ENCODE measurements around the gene LRRC32. TPM values are rescaled to one million over a fixed set of nuclear protein-coding genes. Genes with fewer than 3 reads are reported as not detected.
A peak's percentile ranks its signal among the peaks of the same experiment; 100 is the strongest.

The LRRC32 gene
- total RNA-seq = 25.8 and 27.8 TPM in 2 replicates

DNA sequence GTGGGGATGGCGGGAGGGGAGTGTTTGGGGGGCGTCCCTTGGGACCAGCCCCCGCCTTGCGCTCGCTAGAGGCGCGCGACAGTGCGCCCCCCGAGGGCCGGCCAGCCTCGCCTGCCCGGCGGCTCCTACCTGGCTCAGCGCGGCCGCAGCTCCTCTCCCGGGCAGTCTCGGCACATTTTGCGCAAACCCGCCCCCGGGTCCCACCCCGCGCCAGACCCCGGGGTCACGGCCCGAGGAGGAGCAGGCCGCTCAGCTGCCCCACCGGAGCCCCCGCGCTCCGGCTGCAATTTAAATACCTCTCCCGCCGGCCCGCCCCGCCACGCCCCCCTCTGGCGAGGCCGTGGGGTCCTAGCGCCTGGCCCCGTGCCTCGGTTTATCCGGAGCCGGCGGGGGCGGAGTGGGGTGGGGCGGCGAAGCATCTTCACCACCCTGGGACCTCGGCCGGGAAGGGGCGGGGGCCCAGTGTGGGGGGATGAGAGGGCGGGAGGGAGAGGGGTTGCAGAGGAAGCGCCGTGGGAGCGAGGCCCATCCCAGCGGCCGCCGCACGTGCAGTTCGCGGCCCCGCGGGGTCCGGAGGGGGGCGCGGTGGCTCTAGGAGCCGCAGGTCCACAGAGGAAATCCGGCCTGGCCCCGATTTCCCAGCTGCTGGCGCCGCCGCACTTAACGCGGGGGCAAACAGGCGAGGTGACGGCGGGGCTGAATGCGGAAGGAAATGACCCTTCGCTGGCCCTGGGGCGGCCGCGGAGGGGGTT is at the start of gene LRRC32:
LRRC32 (minus strand) TSS at position 263 of the 752 bp plus-strand sequence. CDS start 4,793 bp downstream, outside the sequence.
- Mint-ChIP-seq H3K9me3 (no peaks in the 10 kb centered on the region), H3K4me1 (peaks cover 89% of the 10 kb centered on the region), H3K4me3 (peak within 1 kb of the TSS; percentile 86), H3K36me3 (ENCODE audit: low read depth) (peaks cover 4% of the 10 kb centered on the region), H3K27ac (peak within 1 kb of the TSS; percentile 76), H3K27me3 (peaks cover 24% of the 10 kb centered on the region)
- ChIA-PET CTCF (interaction anchor here (1.0 to 6.6 kb wide), 2 partner anchors 43 to 72 kb away, joined by 4 to 62 read pairs; no protein-coding TSS in a partner anchor), POLR2A (interaction anchor here (0.6 to 7.9 kb wide), 7 partner anchors 8 to 59 kb away, joined by 3 to 193 read pairs (median 6); no protein-coding TSS in a partner anchor)
- intact Hi-C loops (cut with micrococcal nuclease) = loop anchor here (5.0 to 10.0 kb wide), 4 partner anchors 192 to 848 kb away; partner anchors contain the start of genes ACER3 and EMSY
- DNase-seq (no peak), ATAC-seq (ENCODE audit: low read depth) (no peak)
- TF ChIP-seq, protein P1, sequence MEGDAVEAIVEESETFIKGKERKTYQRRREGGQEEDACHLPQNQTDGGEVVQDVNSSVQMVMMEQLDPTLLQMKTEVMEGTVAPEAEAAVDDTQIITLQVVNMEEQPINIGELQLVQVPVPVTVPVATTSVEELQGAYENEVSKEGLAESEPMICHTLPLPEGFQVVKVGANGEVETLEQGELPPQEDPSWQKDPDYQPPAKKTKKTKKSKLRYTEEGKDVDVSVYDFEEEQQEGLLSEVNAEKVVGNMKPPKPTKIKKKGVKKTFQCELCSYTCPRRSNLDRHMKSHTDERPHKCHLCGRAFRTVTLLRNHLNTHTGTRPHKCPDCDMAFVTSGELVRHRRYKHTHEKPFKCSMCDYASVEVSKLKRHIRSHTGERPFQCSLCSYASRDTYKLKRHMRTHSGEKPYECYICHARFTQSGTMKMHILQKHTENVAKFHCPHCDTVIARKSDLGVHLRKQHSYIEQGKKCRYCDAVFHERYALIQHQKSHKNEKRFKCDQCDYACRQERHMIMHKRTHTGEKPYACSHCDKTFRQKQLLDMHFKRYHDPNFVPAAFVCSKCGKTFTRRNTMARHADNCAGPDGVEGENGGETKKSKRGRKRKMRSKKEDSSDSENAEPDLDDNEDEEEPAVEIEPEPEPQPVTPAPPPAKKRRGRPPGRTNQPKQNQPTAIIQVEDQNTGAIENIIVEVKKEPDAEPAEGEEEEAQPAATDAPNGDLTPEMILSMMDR (IDR thresholded peaks at IDR 0.05) = no peak

DNA sequence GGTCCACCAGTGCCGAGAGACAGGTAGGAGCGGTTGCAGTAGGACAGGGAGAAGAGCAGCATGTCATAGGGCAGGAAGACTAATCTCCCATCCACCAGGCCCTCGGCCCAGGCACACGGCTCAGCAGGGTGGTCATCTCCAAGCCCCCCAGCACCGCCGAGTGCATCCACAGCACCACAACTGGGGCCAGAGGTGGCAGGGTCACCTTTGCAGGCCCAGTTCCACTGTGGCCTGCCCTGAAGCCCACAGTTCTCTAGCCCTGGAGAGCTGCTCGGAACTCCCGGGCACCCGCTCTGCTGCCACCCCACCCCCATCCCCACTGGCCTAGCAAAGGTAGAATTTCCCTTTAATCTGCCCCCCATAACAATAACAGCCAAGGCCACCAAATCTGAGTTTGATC is 49.1 kb upstream of the LRRC32 start:
- ChIA-PET CTCF (no interaction called here), POLR2A (no interaction called here)
- no peak for DNase-seq
- Mint-ChIP-seq H3K27ac (no peak overlapping the region), H3K9me3 (no peaks in the 10 kb centered on the region), H3K36me3 (ENCODE audit: low read depth) (no peaks in the 10 kb centered on the region), H3K4me1 (peaks cover 5% of the 10 kb centered on the region), H3K27me3 (peaks cover 20% of the 10 kb centered on the region), H3K4me3 (no peak overlapping the region)
- TF ChIP-seq, protein P1 (IDR thresholded peaks at IDR 0.05) = no peak
- no peak for ATAC-seq (ENCODE audit: low read depth)
- intact Hi-C loops (cut with micrococcal nuclease) = no loop called here

DNA sequence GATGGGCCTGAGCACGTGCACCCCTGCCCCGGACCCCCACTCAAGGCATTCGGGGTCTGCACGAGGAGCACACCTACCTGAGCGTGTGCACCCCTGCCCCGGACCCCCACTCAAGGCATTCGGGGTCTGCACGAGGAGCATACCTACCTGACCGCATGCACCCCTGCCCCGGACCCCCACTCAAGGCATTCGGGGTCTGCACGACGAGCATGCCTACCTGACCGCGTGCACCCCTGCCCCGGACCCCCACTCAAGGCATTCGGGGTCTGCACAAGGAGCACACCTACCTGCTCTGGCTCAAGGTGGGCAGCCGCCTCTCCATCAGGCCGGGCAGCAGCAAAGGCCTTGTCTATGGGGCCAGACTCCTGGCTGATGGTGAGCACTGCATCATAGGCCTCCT is 48.7 kb upstream of the LRRC32 start:
- H3K27ac Mint-ChIP-seq = no peak overlapping the region
- intact Hi-C loops (cut with micrococcal nuclease) = no loop called here
- POLR2A ChIA-PET = no interaction called here

GRCh38 chr11:76717816-76718215 is 47.3 kb upstream of the LRRC32 start:
- no peak overlapping the region for H3K27ac Mint-ChIP-seq
- ChIA-PET POLR2A (no interaction called here), CTCF (no interaction called here)
- TF ChIP-seq, protein P1 (IDR thresholded peaks at IDR 0.05) = no peak
- peaks cover 11% of the 10 kb centered on the region for H3K27me3 Mint-ChIP-seq
- no peaks in the 10 kb centered on the region for H3K9me3 Mint-ChIP-seq
- ATAC-seq (ENCODE audit: low read depth) (no peak), DNase-seq (no peak)
- peaks cover 5% of the 10 kb centered on the region for H3K4me1 Mint-ChIP-seq
- H3K4me3 Mint-ChIP-seq = no peak overlapping the region
- intact Hi-C loops (cut with micrococcal nuclease) = no loop called here
- no peaks in the 10 kb centered on the region for H3K36me3 Mint-ChIP-seq (ENCODE audit: low read depth)

More for the DNA sequence above, 48.7 kb upstream of the LRRC32 start:
- TF ChIP-seq, protein P1 (IDR thresholded peaks at IDR 0.05) = no peak
- DNase-seq = no peak
- Mint-ChIP-seq H3K9me3 (no peaks in the 10 kb centered on the region), H3K36me3 (ENCODE audit: low read depth) (no peaks in the 10 kb centered on the region), H3K4me3 (no peak overlapping the region), H3K4me1 (peaks cover 5% of the 10 kb centered on the region), H3K27me3 (peaks cover 19% of the 10 kb centered on the region)
- no peak for ATAC-seq (ENCODE audit: low read depth)
- CTCF ChIA-PET = no interaction called here

- Mint-ChIP-seq H3K4me1 (peaks cover 4% of the 10 kb centered on the region), H3K4me3 (no peak overlapping the region), H3K27me3 (peaks cover 9% of the 10 kb centered on the region), H3K9me3 (no peaks in the 10 kb centered on the region), H3K36me3 (ENCODE audit: low read depth) (no peaks in the 10 kb centered on the region), H3K27ac (no peak overlapping the region)
- ChIA-PET POLR2A (no interaction called here), CTCF (no interaction called here)
- TF ChIP-seq, protein P1 (IDR thresholded peaks at IDR 0.05) = no peak
- intact Hi-C loops (cut with micrococcal nuclease) = no loop called here
- DNase-seq = no peak
- no peak for ATAC-seq (ENCODE audit: low read depth)
These were observed 46.8 kb upstream of the LRRC32 start for GRCh38 chr11:76717369-76717768.

Data from activated B cell treated with CpG ODN at 0.5 μM for 24 hours (primary cell).